Limb (tissue), 2 donors: ENCODE results near the gene CUL3.
A peak's percentile ranks its signal among the peaks of the same experiment; 100 is the strongest.
"Not testable (repeated sequence)": the region's sequence is repeated elsewhere in the genome, so short reads cannot be mapped to it uniquely, and the experiment has no call there.

ENCODE experiments used
- DNase-seq, 2 donors: peaks; one replicate each; pipeline ENCODE4 v3.0.0-alpha.2; 2016; ENCODE audit errors: extremely low spot score in 2 of 2

CUL3 gene

GRCh38 chr2:224583033-224583432 lies 2.1 kb downstream of the CUL3 start:
- not testable (repeated sequence) for DNase-seq

GRCh38 chr2:224580248-224580647 lies 4.9 kb downstream of the CUL3 start:
- DNase-seq = no peak

GRCh38 chr2:224579411-224579810 lies 5.8 kb downstream of the CUL3 start:
- no peak for DNase-seq

GRCh38 chr2:224577541-224577940 lies 7.6 kb downstream of the CUL3 start:
- no peak for DNase-seq

GRCh38 chr2:224576088-224576715 lies 9.0 kb downstream of the CUL3 start:
- no peak for DNase-seq

- no peak for DNase-seq
Measured at GRCh38 chr2:224574423-224575084, 10.6 kb downstream of the CUL3 start.

- DNase-seq = no peak
Measured at GRCh38 chr2:224573724-224574123, 11.4 kb downstream of the CUL3 start.

- DNase-seq = no peak
Measured at GRCh38 chr2:224572338-224572737, 12.8 kb downstream of the CUL3 start.

GRCh38 chr2:224570328-224570993 lies 14.7 kb downstream of the CUL3 start:
- peak in 1 of 2 donors; percentile 33 for DNase-seq

GRCh38 chr2:224569654-224570053 lies 15.5 kb downstream of the CUL3 start:
- DNase-seq = no peak

- no peak for DNase-seq
Measured at GRCh38 chr2:224565452-224566035, 19.6 kb downstream of the CUL3 start.

- no peak for DNase-seq
Measured at GRCh38 chr2:224563537-224563936, 21.6 kb downstream of the CUL3 start.

GRCh38 chr2:224562831-224563230 lies 22.3 kb downstream of the CUL3 start:
- DNase-seq = no peak

- no peak for DNase-seq
Measured at GRCh38 chr2:224561234-224562005, 23.7 kb downstream of the CUL3 start.

- DNase-seq = no peak
Measured at GRCh38 chr2:224560549-224560948, 24.6 kb downstream of the CUL3 start.

- DNase-seq = no peak
Measured at GRCh38 chr2:224557610-224558009, 27.6 kb downstream of the CUL3 start.

- no peak for DNase-seq
Measured at GRCh38 chr2:224556381-224556780, 28.8 kb downstream of the CUL3 start.

GRCh38 chr2:224555823-224556366 lies 29.3 kb downstream of the CUL3 start:
- DNase-seq = no peak

- no peak for DNase-seq
Measured at GRCh38 chr2:224552771-224553170, 32.4 kb downstream of the CUL3 start.

- no peak for DNase-seq
Measured at GRCh38 chr2:224551693-224552092, 33.5 kb downstream of the CUL3 start.

GRCh38 chr2:224546926-224547325 lies 38.2 kb downstream of the CUL3 start:
- DNase-seq = no peak
